NB4 (cell line): ENCODE results near the gene GPR176.

Experiments
- CTCF ChIP-seq: IDR thresholded peaks from one replicate; pipeline ENCODE4 v1.5.1; 2012; ENCODE audit warnings: low read depth, low read length
- MAX ChIP-seq: IDR thresholded peaks from 2 replicates; pipeline ENCODE4 v1.6.1; 2011; ENCODE audit warnings: low read depth, low read length

GRCh38 chr15:39878406-39878785, 41.7 kb downstream of the GPR176 start:
- no peak for TF ChIP-seq CTCF
- no peak for TF ChIP-seq MAX
